ENCODE results near the gene TMEM200C.
"Not testable (repeated sequence)": the region's sequence is repeated elsewhere in the genome, so short reads cannot be mapped to it uniquely, and the experiment has no call there.

The TMEM200C gene

DNA sequence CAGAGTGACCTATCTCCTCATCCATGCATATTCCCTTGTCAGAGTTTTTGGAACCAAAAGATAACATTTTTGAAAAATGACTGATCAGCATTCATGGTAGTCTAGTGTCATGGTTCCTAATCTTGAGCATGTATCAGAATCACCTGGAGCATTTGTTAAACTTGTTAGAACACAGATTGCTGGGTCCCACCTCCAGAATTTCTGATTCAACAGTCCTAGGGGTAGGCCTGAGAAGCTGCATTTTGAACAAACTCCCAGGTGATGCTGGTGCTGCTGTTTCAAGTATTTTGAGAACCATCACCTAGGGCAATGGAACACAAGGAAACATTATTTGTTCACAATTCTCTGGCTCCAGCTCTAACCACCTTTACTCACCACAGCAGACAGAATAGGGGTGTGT, 21.0 kb downstream of the TMEM200C start:
- Mint-ChIP-seq H3K27me3 (peaks cover 32% of the 10 kb centered on the region), H3K4me3 (no peak overlapping the region), H3K4me1 (ENCODE audit: low read depth) (no peaks in the 10 kb centered on the region), H3K9me3 (no peaks in the 10 kb centered on the region), H3K36me3 (ENCODE audit: low read depth) (no peaks in the 10 kb centered on the region), H3K27ac (no peak overlapping the region)
- no peak for DNase-seq

DNA sequence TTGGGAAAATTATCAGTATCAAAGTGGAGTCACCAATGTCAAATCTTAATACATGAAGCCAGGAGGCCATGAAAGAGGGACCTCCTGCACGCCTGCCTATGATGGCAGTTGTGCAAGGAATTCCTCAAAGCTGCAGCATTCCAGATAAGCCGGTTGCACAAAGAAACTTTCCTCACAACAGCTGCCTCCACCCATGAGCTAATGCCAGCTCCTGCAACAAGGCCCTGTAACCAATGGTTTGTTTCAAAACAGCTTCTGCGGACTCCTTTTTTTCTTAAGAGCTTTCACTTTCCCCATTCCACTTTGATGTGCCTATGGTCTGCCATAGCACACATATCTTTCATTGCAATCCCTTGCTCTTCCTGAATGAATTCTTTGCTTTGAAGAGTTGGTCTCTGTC, 22.4 kb downstream of the TMEM200C start:
- Mint-ChIP-seq H3K27me3 (peaks cover 17% of the 10 kb centered on the region), H3K4me3 (no peak overlapping the region), H3K4me1 (ENCODE audit: low read depth) (no peaks in the 10 kb centered on the region), H3K27ac (no peak overlapping the region), H3K9me3 (no peaks in the 10 kb centered on the region), H3K36me3 (ENCODE audit: low read depth) (no peaks in the 10 kb centered on the region)
- no peak for DNase-seq

DNA sequence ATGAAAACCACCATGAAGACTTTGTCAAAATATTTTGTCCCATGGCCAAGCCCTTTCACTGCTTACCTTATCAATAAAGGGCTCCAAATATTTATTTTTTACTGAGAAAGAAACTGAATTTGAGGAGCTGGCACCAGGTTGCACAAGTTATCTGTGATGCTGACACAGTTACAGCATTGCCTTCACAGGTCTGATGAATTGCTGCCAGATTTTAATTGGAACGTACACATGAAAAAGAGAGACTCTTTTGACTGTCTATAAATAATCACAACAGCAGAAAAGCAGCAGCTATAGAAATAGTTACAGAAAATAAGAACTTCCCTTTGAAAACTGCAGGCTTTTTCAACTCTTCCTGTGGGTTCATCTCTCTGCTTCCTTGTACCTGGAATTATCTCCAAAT, 23.9 kb downstream of the TMEM200C start:
- H3K4me3 Mint-ChIP-seq = no peak overlapping the region
- no peak for DNase-seq
- H3K27me3 Mint-ChIP-seq = peaks cover 7% of the 10 kb centered on the region
- no peaks in the 10 kb centered on the region for H3K4me1 Mint-ChIP-seq (ENCODE audit: low read depth)
- no peaks in the 10 kb centered on the region for H3K36me3 Mint-ChIP-seq (ENCODE audit: low read depth)
- no peaks in the 10 kb centered on the region for H3K9me3 Mint-ChIP-seq
- no peak overlapping the region for H3K27ac Mint-ChIP-seq

DNA sequence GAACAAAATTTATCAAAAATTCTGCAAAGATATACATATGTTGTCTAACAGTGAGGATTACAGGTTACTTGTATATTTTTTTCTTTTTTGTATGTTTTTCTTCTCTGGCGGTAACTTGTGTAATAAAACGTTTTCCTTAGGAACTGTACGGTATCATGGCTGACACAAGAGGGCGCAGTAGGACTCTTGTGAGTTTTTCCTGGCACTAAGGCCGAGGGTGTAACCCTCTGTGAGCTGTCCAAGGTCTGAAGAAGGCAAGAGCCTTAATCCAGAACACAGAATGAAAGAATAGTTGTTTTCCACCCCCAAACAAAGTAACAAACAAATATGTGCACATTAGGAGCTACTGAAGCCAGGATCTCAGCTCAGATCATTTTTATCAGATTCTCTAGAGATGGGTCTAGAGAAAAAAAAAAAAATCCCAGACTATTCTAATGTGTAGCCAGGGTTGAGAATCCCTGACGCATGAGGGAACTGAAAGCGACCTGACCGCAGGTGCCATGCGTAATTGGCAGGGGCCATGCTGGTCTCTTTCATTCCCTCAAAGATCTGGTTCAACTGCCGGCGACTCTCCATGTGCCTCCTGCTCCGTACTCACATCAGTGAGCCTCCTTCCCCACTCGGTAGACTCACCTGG, 27.0 kb downstream of the TMEM200C start:
- H3K4me3 Mint-ChIP-seq = no peak overlapping the region
- H3K27ac Mint-ChIP-seq = no peak overlapping the region
- H3K36me3 Mint-ChIP-seq (ENCODE audit: low read depth) = no peaks in the 10 kb centered on the region
- DNase-seq = no peak
- no peaks in the 10 kb centered on the region for H3K4me1 Mint-ChIP-seq (ENCODE audit: low read depth)
- no peaks in the 10 kb centered on the region for H3K9me3 Mint-ChIP-seq
- H3K27me3 Mint-ChIP-seq = peaks cover 3% of the 10 kb centered on the region

DNA sequence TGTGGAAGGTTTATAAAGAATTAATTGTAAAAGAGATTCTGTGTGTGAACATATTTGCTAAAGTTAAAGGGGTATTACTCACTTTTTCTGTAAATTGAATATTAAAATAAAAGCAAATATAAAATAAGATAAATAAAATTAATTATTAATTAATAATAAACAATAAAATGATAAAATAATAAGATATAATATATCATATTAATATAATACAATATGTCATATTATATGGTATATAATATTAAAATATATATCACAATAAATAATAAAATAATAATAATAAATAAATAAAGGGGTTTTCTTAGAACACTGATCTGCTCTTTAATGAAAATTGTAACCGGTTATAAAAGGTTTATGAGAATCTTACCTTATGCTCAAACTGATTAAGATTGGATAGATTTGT, 29.8 kb downstream of the TMEM200C start:
- Mint-ChIP-seq H3K4me3 (no peak overlapping the region), H3K27me3 (peaks cover 14% of the 10 kb centered on the region), H3K36me3 (ENCODE audit: low read depth) (no peaks in the 10 kb centered on the region), H3K4me1 (ENCODE audit: low read depth) (no peaks in the 10 kb centered on the region), H3K27ac (no peak overlapping the region), H3K9me3 (peaks cover 14% of the 10 kb centered on the region)
- no peak for DNase-seq

DNA sequence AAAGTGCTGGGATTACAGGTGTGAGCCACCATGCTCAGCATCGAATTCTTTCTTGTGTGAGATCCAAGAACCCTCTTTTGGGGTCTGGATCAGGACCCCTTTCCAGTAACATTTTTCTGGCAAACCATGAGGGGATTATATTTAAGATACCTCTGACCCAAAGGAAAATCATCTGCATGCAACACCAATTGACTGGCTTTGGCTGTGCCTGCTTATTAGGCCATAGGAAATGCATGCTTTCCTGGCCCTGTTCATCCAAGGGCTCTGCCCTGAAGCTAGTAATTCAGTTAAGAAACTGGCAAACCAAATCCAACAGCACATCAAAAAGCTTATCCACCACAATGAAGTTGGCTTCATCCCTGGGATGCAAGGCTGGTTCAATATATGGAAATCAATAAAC, 33.2 kb downstream of the TMEM200C start:
- H3K36me3 Mint-ChIP-seq (ENCODE audit: low read depth); H3K27ac Mint-ChIP-seq; H3K4me1 Mint-ChIP-seq (ENCODE audit: low read depth); H3K4me3 Mint-ChIP-seq; DNase-seq: not testable (repeated sequence)
- H3K27me3 Mint-ChIP-seq = peaks cover 15% of the 10 kb centered on the region
- peaks cover 18% of the 10 kb centered on the region for H3K9me3 Mint-ChIP-seq

DNA sequence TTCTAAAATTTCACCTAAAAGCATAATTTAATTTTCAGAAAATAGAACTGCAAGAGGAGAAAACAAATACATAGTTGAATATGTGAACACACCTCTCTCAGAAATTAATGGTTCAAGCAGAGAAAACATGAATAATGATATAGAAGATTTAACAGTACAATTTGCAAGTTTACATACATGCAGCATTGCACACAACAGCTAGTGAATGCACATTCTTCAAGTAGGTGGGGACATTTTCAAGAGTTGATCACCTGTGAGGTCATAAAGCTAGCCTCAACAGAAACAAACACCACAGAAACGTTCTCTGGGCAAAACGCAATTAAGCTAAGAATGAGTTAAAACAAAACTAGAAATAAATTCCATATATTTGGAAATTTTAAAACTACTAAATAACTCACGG, 38.1 kb downstream of the TMEM200C start:
- DNase-seq = no peak
- peaks cover 9% of the 10 kb centered on the region for H3K9me3 Mint-ChIP-seq
- no peak overlapping the region for H3K4me3 Mint-ChIP-seq
- peaks cover 15% of the 10 kb centered on the region for H3K27me3 Mint-ChIP-seq
- no peaks in the 10 kb centered on the region for H3K36me3 Mint-ChIP-seq (ENCODE audit: low read depth)
- no peaks in the 10 kb centered on the region for H3K4me1 Mint-ChIP-seq (ENCODE audit: low read depth)
- H3K27ac Mint-ChIP-seq = no peak overlapping the region

DNA sequence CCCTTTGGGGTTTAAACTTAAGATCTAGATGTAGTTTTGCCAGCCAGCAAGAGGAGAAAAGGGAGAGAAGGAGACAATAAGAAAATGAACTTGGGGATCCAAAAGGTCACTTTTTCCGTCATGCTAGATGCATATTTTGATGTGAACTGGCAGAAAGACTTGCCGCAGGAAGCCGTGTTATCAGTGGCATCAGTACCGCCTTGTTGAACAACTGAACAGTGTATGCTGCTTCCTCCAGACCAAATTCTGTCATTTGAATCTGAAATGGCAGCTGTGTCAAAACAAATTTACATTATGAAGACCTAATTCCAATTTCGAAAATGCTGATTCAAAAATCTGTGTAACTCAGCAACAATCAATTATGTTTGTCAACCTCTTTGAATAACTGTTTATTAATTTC, 42.1 kb downstream of the TMEM200C start:
- H3K9me3 Mint-ChIP-seq = no peaks in the 10 kb centered on the region
- H3K4me3 Mint-ChIP-seq = no peak overlapping the region
- no peaks in the 10 kb centered on the region for H3K36me3 Mint-ChIP-seq (ENCODE audit: low read depth)
- DNase-seq = no peak
- no peaks in the 10 kb centered on the region for H3K4me1 Mint-ChIP-seq (ENCODE audit: low read depth)
- H3K27me3 Mint-ChIP-seq = peaks cover 15% of the 10 kb centered on the region
- H3K27ac Mint-ChIP-seq = no peak overlapping the region

DNA sequence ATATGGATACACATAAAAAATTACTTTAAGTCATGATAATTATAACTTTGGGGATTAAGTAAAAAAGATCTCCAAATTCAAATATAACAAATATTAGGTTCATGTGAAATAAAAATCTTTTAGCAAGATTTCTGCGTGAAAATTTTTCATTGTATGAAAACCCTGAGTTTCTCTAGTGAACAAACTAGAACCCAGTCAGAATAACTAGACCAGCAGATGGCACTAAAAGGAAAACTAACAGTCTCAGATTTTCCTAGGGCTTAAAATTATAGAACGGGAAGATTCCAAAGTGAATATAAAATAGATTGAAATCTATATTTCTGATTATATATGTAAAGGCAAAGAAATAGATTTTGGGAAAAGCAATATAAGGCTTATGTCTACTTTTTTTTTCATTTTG, 43.3 kb downstream of the TMEM200C start:
- H3K4me1 Mint-ChIP-seq (ENCODE audit: low read depth) = no peaks in the 10 kb centered on the region
- no peak overlapping the region for H3K4me3 Mint-ChIP-seq
- no peak overlapping the region for H3K27ac Mint-ChIP-seq
- no peak for DNase-seq
- no peaks in the 10 kb centered on the region for H3K36me3 Mint-ChIP-seq (ENCODE audit: low read depth)
- H3K9me3 Mint-ChIP-seq = no peaks in the 10 kb centered on the region
- H3K27me3 Mint-ChIP-seq = peaks cover 18% of the 10 kb centered on the region

DNA sequence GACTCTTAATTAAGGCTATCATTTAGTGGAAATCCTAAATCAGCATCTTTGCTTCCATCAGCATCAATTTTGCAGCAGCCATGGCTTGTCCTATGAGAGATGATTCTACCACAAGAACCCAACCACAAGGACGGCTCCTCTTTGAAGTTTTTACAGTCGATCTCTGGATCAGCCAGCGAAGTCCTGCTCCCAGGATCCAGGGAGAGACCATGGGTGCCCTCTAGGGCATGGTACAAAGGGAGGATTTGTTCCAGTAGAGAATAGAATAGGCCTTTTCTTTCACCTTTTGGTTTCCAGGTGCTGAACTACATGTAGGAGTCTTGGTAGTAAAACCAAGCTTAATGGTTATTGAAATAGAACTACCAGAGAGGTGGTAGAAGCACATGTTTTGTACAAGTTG, 52.7 kb downstream of the TMEM200C start:
- Mint-ChIP-seq H3K27me3 (peaks cover 9% of the 10 kb centered on the region), H3K27ac (no peak overlapping the region), H3K4me3 (no peak overlapping the region), H3K9me3 (no peaks in the 10 kb centered on the region), H3K36me3 (ENCODE audit: low read depth) (no peaks in the 10 kb centered on the region), H3K4me1 (ENCODE audit: low read depth) (no peaks in the 10 kb centered on the region)
- no peak for DNase-seq

DNA sequence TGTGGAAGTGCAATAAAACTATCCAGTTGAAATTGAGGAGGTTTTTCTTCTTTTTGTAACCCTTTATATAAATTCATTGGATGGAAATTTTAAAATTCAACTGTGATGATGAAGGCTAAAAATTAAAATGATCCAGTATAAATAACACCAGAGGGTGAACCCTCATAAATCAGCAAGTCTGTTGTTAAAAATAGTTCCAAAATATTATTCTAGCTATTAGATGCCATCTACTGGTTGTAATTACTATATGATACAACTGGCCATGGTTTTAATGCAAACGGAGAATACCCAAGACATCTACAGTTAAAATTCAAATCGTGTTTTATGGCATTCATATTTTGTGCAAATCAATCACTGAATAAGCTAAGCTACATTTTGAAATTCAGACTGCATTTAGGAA, 53.8 kb downstream of the TMEM200C start:
- no peak for DNase-seq
- H3K9me3 Mint-ChIP-seq = no peaks in the 10 kb centered on the region
- H3K27me3 Mint-ChIP-seq = peaks cover 8% of the 10 kb centered on the region
- H3K4me3 Mint-ChIP-seq = no peak overlapping the region
- no peak overlapping the region for H3K27ac Mint-ChIP-seq
- no peaks in the 10 kb centered on the region for H3K36me3 Mint-ChIP-seq (ENCODE audit: low read depth)
- no peaks in the 10 kb centered on the region for H3K4me1 Mint-ChIP-seq (ENCODE audit: low read depth)

DNA sequence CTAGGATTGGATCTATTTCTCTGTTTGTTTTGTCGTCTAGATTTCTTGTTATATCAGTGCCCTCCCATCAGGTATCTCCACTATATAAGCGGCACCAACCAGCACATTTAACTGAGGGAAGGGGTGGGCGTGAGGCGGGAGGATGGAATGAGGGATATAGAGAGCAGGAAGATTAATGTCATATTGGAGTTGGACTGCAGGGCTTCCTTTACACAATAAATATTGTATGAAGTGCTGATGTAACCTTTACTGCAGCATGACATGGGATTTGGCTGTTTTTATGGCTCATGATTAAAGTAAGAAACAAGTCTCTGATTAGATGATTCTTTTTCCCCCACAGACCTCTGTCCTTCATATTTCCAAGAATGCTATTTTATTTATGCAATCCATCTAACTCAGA, 54.8 kb downstream of the TMEM200C start:
- no peaks in the 10 kb centered on the region for H3K36me3 Mint-ChIP-seq (ENCODE audit: low read depth)
- no peak overlapping the region for H3K27ac Mint-ChIP-seq
- DNase-seq = no peak
- no peaks in the 10 kb centered on the region for H3K4me1 Mint-ChIP-seq (ENCODE audit: low read depth)
- H3K4me3 Mint-ChIP-seq = no peak overlapping the region
- H3K9me3 Mint-ChIP-seq = no peaks in the 10 kb centered on the region
- H3K27me3 Mint-ChIP-seq = peaks cover 6% of the 10 kb centered on the region

DNA sequence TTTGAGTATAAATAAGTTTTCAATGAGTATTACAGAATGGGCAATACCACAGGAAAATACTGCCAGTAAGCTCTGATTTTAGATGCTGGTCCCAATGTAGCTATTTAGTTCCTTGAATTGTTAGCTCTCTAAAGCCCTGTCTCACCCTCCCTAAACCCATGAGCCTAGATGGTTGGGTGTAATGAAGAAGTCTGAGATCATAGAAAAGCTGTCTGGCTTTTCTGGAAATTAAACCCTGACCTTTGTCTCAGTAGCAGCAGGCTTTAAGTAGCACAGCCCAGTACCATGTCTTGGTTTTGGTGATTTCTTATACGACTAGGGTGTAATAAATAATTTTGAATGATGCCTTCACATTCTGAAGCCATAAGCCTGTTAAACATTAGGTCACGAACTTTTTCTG, 55.3 kb downstream of the TMEM200C start:
- no peaks in the 10 kb centered on the region for H3K9me3 Mint-ChIP-seq
- H3K4me1 Mint-ChIP-seq (ENCODE audit: low read depth) = no peaks in the 10 kb centered on the region
- H3K4me3 Mint-ChIP-seq = no peak overlapping the region
- H3K27me3 Mint-ChIP-seq = peaks cover 6% of the 10 kb centered on the region
- no peak overlapping the region for H3K27ac Mint-ChIP-seq
- no peak for DNase-seq
- no peaks in the 10 kb centered on the region for H3K36me3 Mint-ChIP-seq (ENCODE audit: low read depth)

DNA sequence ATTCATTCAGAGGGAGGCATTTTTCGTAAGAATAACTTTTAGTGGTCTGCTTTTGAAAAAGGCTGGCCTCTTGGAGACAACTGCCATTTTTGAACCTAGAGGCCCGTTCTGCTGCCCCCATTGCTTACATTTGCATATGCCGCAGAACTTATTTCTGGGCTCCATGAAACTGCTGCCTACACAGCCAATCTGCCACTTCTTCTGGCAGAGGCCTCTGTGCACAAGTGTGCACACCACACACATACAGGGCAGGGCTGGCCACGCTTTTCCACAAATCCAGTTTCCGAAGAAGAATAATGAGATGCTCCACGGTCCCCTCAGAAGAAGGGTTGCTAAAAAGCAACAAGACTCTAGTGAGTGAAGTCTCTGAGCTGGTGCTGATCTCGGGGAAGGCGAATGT, 56.2 kb downstream of the TMEM200C start:
- Mint-ChIP-seq H3K27me3 (peaks cover 6% of the 10 kb centered on the region), H3K27ac (no peak overlapping the region), H3K9me3 (no peaks in the 10 kb centered on the region), H3K36me3 (ENCODE audit: low read depth) (no peaks in the 10 kb centered on the region), H3K4me1 (ENCODE audit: low read depth) (no peaks in the 10 kb centered on the region), H3K4me3 (no peak overlapping the region)
- DNase-seq = no peak

Measured in activated T-cell treated with anti-CD3 and anti-CD28 coated beads, Interleukin-2, amount 50 U/mL, for 24 hours (primary cell).